SK-N-SH (cell line): ENCODE data around the gene CCDC192.

Source experiments
- CHD2 ChIP-seq: fragments of 150-350 bp; IDR thresholded peaks from 2 replicates; pipeline ENCODE4 v1.6.1; 2018; ENCODE audit warnings: low read length; ENCODE audit not compliant: partially characterized antibody
- CTCF ChIP-seq: fragments of 200-600 bp; sonication (generic); IDR thresholded peaks from 2 replicates; pipeline ENCODE4 v1.6.1; 2017; ENCODE audit warnings: antibody characterized with exemption, mild to moderate bottlenecking, moderate library complexity
- EZH2phosphoT487 ChIP-seq: fragments of 200-600 bp; sonication (generic); IDR thresholded peaks from 2 replicates; pipeline ENCODE4 v1.6.1; 2017; ENCODE audit warnings: low read depth, mixed run types, mild to moderate bottlenecking, antibody characterized with exemption, moderate library complexity, borderline replicate concordance
- FOXM1 ChIP-seq: IDR thresholded peaks from 2 replicates; pipeline ENCODE4 v1.4.0; 2012; ENCODE audit warnings: low read depth, mild to moderate bottlenecking
- MXI1 ChIP-seq: IDR thresholded peaks from 2 replicates; pipeline ENCODE4 v1.6.1; 2012; ENCODE audit warnings: mild to moderate bottlenecking, low read depth, low read length, improper control_type of control experiment
- POLR2AphosphoS5 ChIP-seq: IDR thresholded peaks from 2 replicates; pipeline ENCODE4 v1.6.1; 2012; ENCODE audit warnings: low read depth, low read length
- RAD21 ChIP-seq: IDR thresholded peaks from 2 replicates; pipeline ENCODE4 v1.6.1; 2012; ENCODE audit warnings: mild to moderate bottlenecking, low read length
- RCOR1 ChIP-seq: fragments of 150-350 bp; IDR thresholded peaks from 2 replicates; pipeline ENCODE4 v1.6.1; 2017; ENCODE audit warnings: antibody characterized with exemption, low read length
- USF2 ChIP-seq: fragments of 150-350 bp; IDR thresholded peaks from 2 replicates; pipeline ENCODE4 v1.6.1; 2017; ENCODE audit warnings: antibody characterized with exemption, low read length, low read depth, borderline replicate concordance
- YY1 ChIP-seq: IDR thresholded peaks from 2 replicates; pipeline ENCODE4 v1.4.0; 2012; ENCODE audit warnings: low read depth, mild to moderate bottlenecking
- ZBTB33 ChIP-seq: IDR thresholded peaks from 2 replicates; pipeline ENCODE4 v1.4.0; 2012; ENCODE audit warnings: low read depth, borderline replicate concordance

- no peak for TF ChIP-seq CTCF
- no peak for TF ChIP-seq POLR2AphosphoS5
- TF ChIP-seq RCOR1 = no peak
- no peak for TF ChIP-seq YY1
- TF ChIP-seq EZH2phosphoT487 = no peak
- TF ChIP-seq CHD2 = no peak
- TF ChIP-seq MXI1 = no peak
- no peak for TF ChIP-seq FOXM1
- TF ChIP-seq ZBTB33 = no peak
- TF ChIP-seq RAD21 = no peak
- TF ChIP-seq USF2 = no peak
Observed at GRCh38 chr5:127979475-127979874, 276.3 kb downstream of the CCDC192 start.
